Keratinocyte (primary cell): Measurements from ENCODE around the gene SLCO3A1. TPM values are rescaled to one million over a fixed set of nuclear protein-coding genes. Genes with fewer than 3 reads are reported as not detected.

ENCODE experiments used
- DNase-seq: peaks from one replicate; pipeline ENCODE4 v3.0.0-alpha.2; 2011; ENCODE audit warnings: low read depth, missing footprints, low spot score
- FAIRE-seq: peaks from 2 replicates; lab custom pipeline; 2011; peaks lifted over from hg19 to GRCh38; lab: Jason Lieb, UNC
- H2AFZ ChIP-seq: 2 replicates; pipeline ENCODE4 v1.6.0; 2012; ENCODE audit warnings: low read length, control low read depth, inconsistent platforms; ENCODE audit not compliant: control insufficient read depth
- H3K27ac ChIP-seq: 2 replicates; pipeline ENCODE4 v1.5.1; 2011; ENCODE audit warnings: low read length; ENCODE audit not compliant: control insufficient read depth, insufficient read depth
- H3K27me3 ChIP-seq: 3 replicates; pipeline ENCODE4 v1.6.0; 2011; ENCODE audit warnings: low read length; ENCODE audit not compliant: control insufficient read depth, insufficient read depth; ENCODE audit errors: extremely low read depth
- H3K36me3 ChIP-seq, 2 experiments: 2 replicates in 1 of 2; 3 replicates in 1 of 2; pipeline ENCODE4 v1.5.1; 2011; ENCODE audit warnings: low read length in 2 of 2, mild to moderate bottlenecking in 1 of 2; ENCODE audit not compliant: control insufficient read depth in 2 of 2, insufficient read depth in 2 of 2; ENCODE audit errors: extremely low read depth in 1 of 2
- H3K4me1 ChIP-seq: 3 replicates; pipeline ENCODE4 v1.5.1; 2011; ENCODE audit warnings: low read length; ENCODE audit not compliant: control insufficient read depth, insufficient read depth; ENCODE audit errors: extremely low read depth
- H3K4me2 ChIP-seq: 3 replicates; pipeline ENCODE4 v1.6.0; 2011; ENCODE audit warnings: low read depth, low read length; ENCODE audit not compliant: control insufficient read depth, insufficient read depth; ENCODE audit errors: extremely low read depth
- H3K4me3 ChIP-seq, 3 experiments: fragments of 200-600 bp in 1 of 3; sonication (generic) in 1 of 3; 2 replicates in 2 of 3; 3 replicates in 1 of 3; pipeline ENCODE4 v1.5.1; 2011 to 2016; ENCODE audit warnings: low read length in 3 of 3, mild to moderate bottlenecking in 3 of 3, control low read depth in 2 of 3, inconsistent platforms in 1 of 3, low read depth in 1 of 3, mixed read lengths in 1 of 3, mixed run types in 1 of 3, moderate library complexity in 1 of 3; ENCODE audit not compliant: control insufficient read depth in 2 of 3, insufficient read depth in 2 of 3; ENCODE audit errors: extremely low read depth in 1 of 3
- H3K79me2 ChIP-seq: 2 replicates; pipeline ENCODE4 v1.6.0; 2012; ENCODE audit warnings: low read length; ENCODE audit not compliant: control insufficient read depth, insufficient read depth
- H3K9ac ChIP-seq: 3 replicates; pipeline ENCODE4 v1.6.0; 2011; ENCODE audit warnings: low read length; ENCODE audit not compliant: control insufficient read depth, insufficient read depth; ENCODE audit errors: extremely low read depth
- H3K9me1 ChIP-seq: 3 replicates; pipeline ENCODE4 v1.6.0; 2011; ENCODE audit warnings: low read length; ENCODE audit not compliant: control insufficient read depth, insufficient read depth; ENCODE audit errors: extremely low read depth
- H3K9me3 ChIP-seq: 2 replicates; pipeline ENCODE4 v1.5.1; 2012; ENCODE audit warnings: low read depth, low read length; ENCODE audit not compliant: control insufficient read depth
- H4K20me1 ChIP-seq: 3 replicates; pipeline ENCODE4 v1.6.0; 2011; ENCODE audit warnings: low read length; ENCODE audit not compliant: control insufficient read depth, insufficient read depth; ENCODE audit errors: extremely low read depth
- CTCF ChIP-seq, 3 experiments: IDR thresholded peaks in 1 of 3; conservative IDR thresholded peaks in 1 of 3; optimal IDR thresholded peaks in 1 of 3; 2 replicates in 2 of 3; 3 replicates in 1 of 3; pipeline versions ENCODE3 to v1.5.1; 2011; ENCODE audit warnings: low read length in 3 of 3, mild to moderate bottlenecking in 3 of 3, moderate library complexity in 2 of 3, control low read depth in 1 of 3, inconsistent platforms in 1 of 3; ENCODE audit not compliant: insufficient read depth in 2 of 3; ENCODE audit errors: extremely low read depth in 1 of 3
- EZH2 ChIP-seq: IDR thresholded peaks from one replicate; pipeline ENCODE4 v1.6.1; 2012; ENCODE audit warnings: inconsistent platforms, mild to moderate bottlenecking, low read length, moderate library complexity
- dilution Hi-C: fragments of 300-500 bp; cut with MboI; formaldehyde crosslinking; loops from one replicate; pipeline ENCODE4 v1.7.0; 2020; ENCODE audit warnings: low sequenced_read_pairs; ENCODE audit not compliant: extremely low pct_ligation_motif_present
- polyA plus RNA-seq, 5 experiments: library from polyadenylated mRNA; depleted of rRNA in 3 of 5; stranded (reverse) in 3 of 5; stranded (forward) in 1 of 5; unstranded in 1 of 5; fragments of >200 nt; gene quantifications; 1 replicate in 1 of 5; 2 replicates in 3 of 5; 3 replicates in 1 of 5; pipeline versions ENCODE4 v1.2.1 to v1.2.3, GENCODE V29; 2011 to 2012; ENCODE audit warnings: missing spikeins in 2 of 5, low read depth in 1 of 5, low replicate concordance in 1 of 5

Gene SLCO3A1
- polyA plus RNA-seq, 1 donor (not counting 4 experiments of a cell fraction or from before 2014, with no cell fraction given) = 21.3 TPM

- FAIRE-seq (no peak), DNase-seq (no peak)
- H3K27me3 ChIP-seq = no peaks in the 10 kb centered on the region
- H3K9ac ChIP-seq = no peak overlapping the region
- TF ChIP-seq EZH2 = no peak
- TF ChIP-seq CTCF (optimal IDR thresholded peaks at IDR 0.05 in 1 of 3, IDR thresholded peaks at IDR 0.05 in 1 of 3, conservative IDR thresholded peaks at IDR 0.05 in 1 of 3; ENCODE audit: extremely low read depth in 1 of 3, insufficient read depth in 2 of 3, low read length in 3 of 3) = no peak
- H3K9me3 ChIP-seq = no peaks in the 10 kb centered on the region
- no peaks in the 10 kb centered on the region for H3K36me3 ChIP-seq
- dilution Hi-C loops = no loop called here
- H3K79me2 ChIP-seq = no peaks in the 10 kb centered on the region
- H3K4me2 ChIP-seq = no peak overlapping the region
- H3K27ac ChIP-seq = no peak overlapping the region
- H2AFZ ChIP-seq = no peak overlapping the region
- no peaks in the 10 kb centered on the region for H3K9me1 ChIP-seq
- no peaks in the 10 kb centered on the region for H4K20me1 ChIP-seq
- H3K4me3 ChIP-seq = no peak overlapping the region
- H3K4me1 ChIP-seq = peaks cover 4% of the 10 kb centered on the region
Observed at GRCh38 chr15:92120094-92120795, 266.7 kb downstream of the SLCO3A1 start.

GRCh38 chr15:92121047-92121446, 267.5 kb downstream of the SLCO3A1 start:
- TF ChIP-seq EZH2 (no peak), CTCF (optimal IDR thresholded peaks at IDR 0.05 in 1 of 3, IDR thresholded peaks at IDR 0.05 in 1 of 3, conservative IDR thresholded peaks at IDR 0.05 in 1 of 3; ENCODE audit: extremely low read depth in 1 of 3, insufficient read depth in 2 of 3, low read length in 3 of 3) (no peak)
- Histone ChIP-seq H3K9me1 (no peaks in the 10 kb centered on the region), H3K27me3 (no peaks in the 10 kb centered on the region), H3K4me1 (peaks cover 4% of the 10 kb centered on the region), H2AFZ (no peak overlapping the region), H3K36me3 (peaks cover 0 to 2% of the 10 kb centered on the region in 2 experiments), H4K20me1 (no peaks in the 10 kb centered on the region), H3K4me2 (no peak overlapping the region), H3K4me3 (no peak overlapping the region), H3K79me2 (no peaks in the 10 kb centered on the region), H3K9me3 (no peaks in the 10 kb centered on the region), H3K9ac (no peak overlapping the region), H3K27ac (no peak overlapping the region)
- no peak for DNase-seq
- dilution Hi-C loops = no loop called here
- no peak for FAIRE-seq
